ENCODE measurements around the gene TDRD12. TPM values are rescaled to one million over a fixed set of nuclear protein-coding genes. Genes with fewer than 3 reads are reported as not detected.

The TDRD12 gene
- total RNA-seq, 1 experiment from 2014 or later, result 1.3 TPM

DNA sequence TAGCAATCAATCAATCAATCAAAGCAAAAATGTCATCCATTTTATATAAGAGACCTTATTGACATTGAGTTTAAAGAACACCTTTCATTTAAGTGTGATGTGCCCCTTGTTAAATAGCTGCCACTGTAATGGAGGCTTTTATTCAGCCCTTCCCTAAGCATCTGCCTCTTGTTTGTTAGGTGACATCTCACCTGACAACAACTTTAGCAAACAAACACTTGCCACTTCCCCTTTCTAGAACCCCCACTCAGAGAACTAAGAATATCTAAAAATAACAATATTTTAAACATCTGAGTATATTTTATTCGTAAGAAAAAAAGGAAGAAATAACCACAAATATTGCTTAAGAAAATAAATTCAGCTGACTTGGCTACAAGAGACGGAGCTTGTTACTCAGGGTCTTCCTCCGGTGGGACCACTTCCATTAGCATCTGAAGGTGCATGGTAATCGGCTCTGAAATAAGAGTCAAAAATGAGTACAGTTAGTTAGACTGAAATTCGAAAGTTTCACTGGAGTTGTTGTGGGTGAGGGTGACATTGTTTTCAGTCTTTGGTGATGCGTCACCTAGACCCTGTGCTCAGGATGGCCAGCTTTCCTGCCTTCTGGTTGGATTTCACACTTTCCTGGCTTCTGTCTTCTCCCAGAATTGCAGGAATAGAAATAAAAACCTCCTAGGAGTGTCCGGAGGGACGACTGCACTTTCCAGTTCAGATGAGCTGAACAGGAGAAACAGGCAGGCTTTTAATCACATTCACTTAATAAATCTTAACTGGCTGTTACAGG is 110.9 kb downstream of the TDRD12 start:
- no peak overlapping the region for H3K27ac ChIP-seq (ENCODE audit: insufficient read length, low read depth, low read length)
- no peak overlapping the region for H3T11ph ChIP-seq (ENCODE audit: low read length)
- H2BK20ac ChIP-seq (ENCODE audit: low read depth, low read length, poor library complexity, severe bottlenecking), result no peak overlapping the region
- H2BK5ac ChIP-seq (ENCODE audit: insufficient read length, low read length), result no peak overlapping the region
- no peaks in the 10 kb centered on the region for H3K9me3 ChIP-seq (ENCODE audit: control insufficient read depth, low read depth, low read length)
- H4K20me1 ChIP-seq (ENCODE audit: control insufficient read depth, insufficient read depth, insufficient read length), result no peaks in the 10 kb centered on the region
- no peak overlapping the region for H2BK12ac ChIP-seq (ENCODE audit: insufficient read length, low read depth, low read length)
- no peak overlapping the region for H2AFZ ChIP-seq (ENCODE audit: low read length)
- H3K23ac ChIP-seq (ENCODE audit: insufficient read length, low read depth, low read length), result no peak overlapping the region
- H3K14ac ChIP-seq (ENCODE audit: insufficient read depth, low read length), result no peak overlapping the region
- Mint-ChIP-seq H3K4me3 (no peak overlapping the region), H3K9me3 (no peaks in the 10 kb centered on the region), H3K27ac (peak overlapping the region in 1 of 3 experiments; percentile 46; a peak in 1 of 7 replicates), H3K4me1 (peaks cover 15 to 19% of the 10 kb centered on the region in 2 experiments), H3K27me3 (ENCODE audit: low read depth) (no peaks in the 10 kb centered on the region), H3K36me3 (ENCODE audit: insufficient read depth in 1 of 3, low read depth in 3 of 3) (no peaks in the 10 kb centered on the region)
- no peaks in the 10 kb centered on the region for H3K79me2 ChIP-seq (ENCODE audit: insufficient read depth, low read length)
- no peak overlapping the region for H4K5ac ChIP-seq (ENCODE audit: insufficient read length, low read depth, low read length)
- no peak overlapping the region for H3K18ac ChIP-seq (ENCODE audit: insufficient read length, low read depth, low read length)
- no peak overlapping the region for H3K4ac ChIP-seq (ENCODE audit: low read depth, low read length)
- no peak overlapping the region for H2AK5ac ChIP-seq (ENCODE audit: insufficient read length, low read length)
- no peak overlapping the region for H4K91ac ChIP-seq (ENCODE audit: insufficient read length, low read depth, low read length)
- TF ChIP-seq, protein P1, sequence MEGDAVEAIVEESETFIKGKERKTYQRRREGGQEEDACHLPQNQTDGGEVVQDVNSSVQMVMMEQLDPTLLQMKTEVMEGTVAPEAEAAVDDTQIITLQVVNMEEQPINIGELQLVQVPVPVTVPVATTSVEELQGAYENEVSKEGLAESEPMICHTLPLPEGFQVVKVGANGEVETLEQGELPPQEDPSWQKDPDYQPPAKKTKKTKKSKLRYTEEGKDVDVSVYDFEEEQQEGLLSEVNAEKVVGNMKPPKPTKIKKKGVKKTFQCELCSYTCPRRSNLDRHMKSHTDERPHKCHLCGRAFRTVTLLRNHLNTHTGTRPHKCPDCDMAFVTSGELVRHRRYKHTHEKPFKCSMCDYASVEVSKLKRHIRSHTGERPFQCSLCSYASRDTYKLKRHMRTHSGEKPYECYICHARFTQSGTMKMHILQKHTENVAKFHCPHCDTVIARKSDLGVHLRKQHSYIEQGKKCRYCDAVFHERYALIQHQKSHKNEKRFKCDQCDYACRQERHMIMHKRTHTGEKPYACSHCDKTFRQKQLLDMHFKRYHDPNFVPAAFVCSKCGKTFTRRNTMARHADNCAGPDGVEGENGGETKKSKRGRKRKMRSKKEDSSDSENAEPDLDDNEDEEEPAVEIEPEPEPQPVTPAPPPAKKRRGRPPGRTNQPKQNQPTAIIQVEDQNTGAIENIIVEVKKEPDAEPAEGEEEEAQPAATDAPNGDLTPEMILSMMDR (conservative IDR thresholded peaks at IDR 0.05), result no peak
- no peak overlapping the region for H3K4me2 ChIP-seq (ENCODE audit: insufficient read depth, insufficient read length, low read length)
- H4K8ac ChIP-seq (replicated peaks; ENCODE audit: insufficient read length, low read depth, low read length), result no peak overlapping the region
- no CpG with 5 or more reads among the region's 8 CpGs for WGBS (ENCODE audit: extremely low coverage, insufficient read length, low lambda C conversion rate)
- no peaks in the 10 kb centered on the region for H3K4me1 ChIP-seq (ENCODE audit: insufficient read depth, low read length)
- no peak overlapping the region for H3K9ac ChIP-seq (ENCODE audit: extremely low read depth, insufficient read length, low read length)
- H3K27me3 ChIP-seq (ENCODE audit: insufficient read depth, low read length), result no peaks in the 10 kb centered on the region
- no peak overlapping the region for H3K56ac ChIP-seq (ENCODE audit: insufficient read length, low read depth, low read length)
- no peaks in the 10 kb centered on the region for H3K23me2 ChIP-seq (ENCODE audit: insufficient read length, low read depth, low read length, poor library complexity, severe bottlenecking)
- no peak overlapping the region for H2BK120ac ChIP-seq (ENCODE audit: low read depth, low read length, poor library complexity, severe bottlenecking)
- no peaks in the 10 kb centered on the region for H3K79me1 ChIP-seq (ENCODE audit: insufficient read depth, low read depth, low read length, poor library complexity, severe bottlenecking)
- no peak for DNase-seq
- no peak overlapping the region for H2BK15ac ChIP-seq (ENCODE audit: low read depth, low read length)

Data from H9 (cell line).